Thoracic aorta (tissue), 2 donors: ENCODE results near the gene CHST13. TPM values are rescaled to one million over a fixed set of nuclear protein-coding genes. Genes with fewer than 3 reads are reported as not detected.

Source experiments
- ATAC-seq: fragments of 150-250 bp; one replicate; pipeline ENCODE4 v1.8.0; 2017; ENCODE audit warnings: low read depth; ENCODE audit not compliant: insufficient number of reproducible peaks, low FRiP score
- DNase-seq: peaks from one replicate; pipeline ENCODE4 v3.0.0-alpha.2; 2020; ENCODE audit warnings: low spot score
- H3K27ac ChIP-seq, 2 donors: fragments of 200-600 bp; sonication (generic); 1 replicate in 1 of 2; 2 replicates in 1 of 2; pipeline ENCODE4 v1.5.1; 2016; ENCODE audit warnings: mild to moderate bottlenecking in 2 of 2, moderate library complexity in 2 of 2
- H3K27me3 ChIP-seq: fragments of 200-600 bp; sonication (generic); replicated peaks from 2 replicates; pipeline ENCODE4 v1.6.0; 2016; ENCODE audit warnings: mild to moderate bottlenecking; ENCODE audit not compliant: insufficient read depth
- H3K36me3 ChIP-seq: fragments of 200-600 bp; sonication (generic); one replicate; pipeline ENCODE4 v1.5.1; 2016
- H3K4me1 ChIP-seq, 2 donors: fragments of 200-600 bp; sonication (generic); 1 replicate in 1 of 2; 2 replicates in 1 of 2; pipeline versions ENCODE4 v1.5.1 to v1.6.0; 2016; ENCODE audit warnings: low read depth in 2 of 2, mild to moderate bottlenecking in 1 of 2; ENCODE audit not compliant: control insufficient read depth in 1 of 2
- H3K4me3 ChIP-seq: fragments of 200-600 bp; sonication (generic); 2 replicates; pipeline ENCODE4 v1.5.1; 2016; ENCODE audit warnings: mild to moderate bottlenecking
- H3K9me3 ChIP-seq: fragments of 200-600 bp; sonication (generic); 2 replicates; pipeline ENCODE4 v1.5.1; 2016
- CTCF ChIP-seq: fragments of 200-600 bp; sonication (generic); IDR thresholded peaks from one replicate; pipeline ENCODE4 v1.5.1; 2019; ENCODE audit warnings: antibody characterized with exemption
- total RNA-seq, 2 donors: library from RNA; depleted of rRNA; stranded (reverse); fragments of >200 nt; gene quantifications; one replicate each; pipeline versions ENCODE4 v1.1.0 to v1.2.3, GENCODE V29; 2016

CHST13 gene
- total RNA-seq, 2 donors from 2014 or later: not detected

DNA sequence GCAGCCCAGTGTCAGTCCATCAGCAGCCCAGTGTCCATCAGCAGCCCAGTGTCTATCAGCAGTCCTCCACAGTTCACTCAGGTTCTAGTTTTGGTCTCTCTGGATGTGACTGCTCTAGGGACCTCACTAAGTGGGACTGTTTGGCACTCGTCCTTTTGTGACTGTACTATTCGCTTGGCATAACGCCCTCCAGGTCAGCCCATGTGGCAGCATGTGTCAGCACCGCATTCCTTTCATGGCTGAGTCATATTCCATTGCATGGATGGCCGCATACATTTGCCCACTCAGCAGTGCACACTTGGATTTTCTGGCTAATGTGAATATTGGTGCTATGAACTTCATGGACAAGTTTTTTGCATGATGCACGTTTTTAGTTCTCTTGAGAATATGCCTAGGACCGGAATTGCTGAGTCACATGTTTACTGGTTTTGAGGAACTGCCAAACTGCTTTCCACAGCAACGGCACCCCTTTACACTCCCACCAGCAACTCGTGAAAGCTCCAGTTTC, 16.4 kb downstream of the CHST13 start:
- no peak for TF ChIP-seq CTCF
- Histone ChIP-seq H3K4me1 (peaks cover 3 to 17% of the 10 kb centered on the region in 2 donors), H3K27me3 (no peaks in the 10 kb centered on the region), H3K9me3 (no peaks in the 10 kb centered on the region), H3K36me3 (no peaks in the 10 kb centered on the region), H3K27ac (no peak overlapping the region), H3K4me3 (no peak overlapping the region)
- ATAC-seq (peak; percentile 56), DNase-seq (peak; percentile 29)

- Histone ChIP-seq H3K36me3 (no peaks in the 10 kb centered on the region), H3K4me1 (peaks cover 3 to 17% of the 10 kb centered on the region in 2 donors), H3K27me3 (no peaks in the 10 kb centered on the region), H3K4me3 (no peak overlapping the region), H3K27ac (no peak overlapping the region), H3K9me3 (no peaks in the 10 kb centered on the region)
- no peak for TF ChIP-seq CTCF
- ATAC-seq (no peak), DNase-seq (no peak)
These were observed 17.1 kb downstream of the CHST13 start for GRCh38 chr3:126540951-126541627.

GRCh38 chr3:126541628-126542339, 17.8 kb downstream of the CHST13 start:
- Histone ChIP-seq H3K4me1 (peaks cover 3 to 17% of the 10 kb centered on the region in 2 donors), H3K27ac (no peak overlapping the region), H3K36me3 (no peaks in the 10 kb centered on the region), H3K9me3 (no peaks in the 10 kb centered on the region), H3K27me3 (no peaks in the 10 kb centered on the region), H3K4me3 (no peak overlapping the region)
- no peak for DNase-seq
- TF ChIP-seq CTCF: no peak
- no peak for ATAC-seq

DNA sequence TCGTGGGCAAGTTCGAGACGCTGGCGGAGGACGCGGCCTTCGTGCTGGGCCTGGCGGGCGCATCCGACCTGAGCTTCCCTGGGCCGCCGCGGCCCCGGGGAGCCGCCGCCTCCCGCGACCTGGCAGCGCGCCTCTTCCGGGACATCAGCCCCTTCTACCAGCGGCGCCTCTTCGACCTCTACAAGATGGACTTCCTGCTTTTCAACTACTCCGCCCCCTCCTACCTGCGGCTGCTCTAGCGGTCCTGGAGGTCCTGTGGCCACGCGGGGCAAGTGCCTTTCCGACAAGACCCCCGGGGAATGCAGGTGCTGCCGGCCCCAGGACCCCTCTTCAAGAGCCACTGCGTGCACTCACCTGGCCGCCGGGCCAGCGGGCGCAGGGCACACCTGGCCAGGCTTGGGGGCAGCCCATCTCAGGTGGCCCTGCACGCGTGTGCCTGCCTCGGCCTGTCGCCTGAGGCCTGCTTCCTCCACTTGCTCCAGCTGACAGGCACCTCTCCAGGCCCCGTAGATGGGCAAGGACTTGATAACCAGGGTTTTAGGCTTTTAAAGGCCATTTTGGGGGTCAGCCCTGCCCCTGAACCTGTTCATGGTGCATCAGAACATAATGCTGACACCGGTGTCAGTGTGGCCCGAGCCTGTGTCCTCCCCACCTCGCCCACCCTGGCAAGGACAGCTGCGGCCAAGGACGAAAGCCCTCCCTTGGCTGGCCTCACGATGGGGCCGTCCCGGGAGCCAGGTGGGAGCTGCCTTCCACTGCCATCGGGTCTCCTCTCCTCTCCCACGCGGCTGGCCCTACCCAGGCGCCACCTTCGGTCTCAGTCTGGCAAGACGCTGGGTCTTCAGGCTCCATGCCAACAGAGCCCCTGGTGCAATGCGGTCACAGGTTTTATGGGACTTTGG, 18.6 kb downstream of the CHST13 start:
- Histone ChIP-seq H3K27me3 (no peaks in the 10 kb centered on the region), H3K4me1 (peaks cover 3 to 17% of the 10 kb centered on the region in 2 donors), H3K27ac (no peak overlapping the region), H3K9me3 (no peaks in the 10 kb centered on the region), H3K4me3 (no peak overlapping the region), H3K36me3 (no peaks in the 10 kb centered on the region)
- DNase-seq (no peak), ATAC-seq (no peak)
- TF ChIP-seq CTCF: no peak
